Measurements from ENCODE around the gene C12orf56. TPM values are rescaled to one million over a fixed set of nuclear protein-coding genes. Genes with fewer than 3 reads are reported as not detected.
"Not testable (repeated sequence)": the region's sequence is repeated elsewhere in the genome, so short reads cannot be mapped to it uniquely, and the experiment has no call there.

Gene C12orf56
- total RNA-seq, 1 donor: not detected

- no peak for DNase-seq (ENCODE audit: low read depth in 2 of 3, low spot score in 2 of 3)
Observed at GRCh38 chr12:64318605-64319004, 72.0 kb downstream of the C12orf56 start.

- no peak for DNase-seq (ENCODE audit: low read depth in 2 of 3, low spot score in 2 of 3)
Observed at GRCh38 chr12:64311877-64312276, 78.7 kb downstream of the C12orf56 start.

GRCh38 chr12:64304571-64304970 is 86.0 kb downstream of the C12orf56 start:
- DNase-seq (ENCODE audit: low read depth in 2 of 3, low spot score in 2 of 3): no peak

GRCh38 chr12:64299628-64300027 is 90.9 kb downstream of the C12orf56 start:
- peak in 1 of 3 donors; percentile 17 for DNase-seq (ENCODE audit: low read depth in 2 of 3, low spot score in 2 of 3)

- no peak for DNase-seq (ENCODE audit: low read depth in 2 of 3, low spot score in 2 of 3)
Observed at GRCh38 chr12:64296301-64296700, 94.3 kb downstream of the C12orf56 start.

- DNase-seq (ENCODE audit: low read depth in 2 of 3, low spot score in 2 of 3): no peak
Observed at GRCh38 chr12:64293654-64294364, 96.7 kb downstream of the C12orf56 start.

GRCh38 chr12:64293174-64293573 is 97.4 kb downstream of the C12orf56 start:
- not testable (repeated sequence) for DNase-seq (ENCODE audit: low read depth in 2 of 3, low spot score in 2 of 3)

GRCh38 chr12:64286521-64286920 is 104.0 kb downstream of the C12orf56 start:
- no peak for DNase-seq (ENCODE audit: low read depth in 2 of 3, low spot score in 2 of 3)

GRCh38 chr12:64284256-64284655 is 106.3 kb downstream of the C12orf56 start:
- DNase-seq (ENCODE audit: low read depth in 2 of 3, low spot score in 2 of 3): no peak

- DNase-seq (ENCODE audit: low read depth in 2 of 3, low spot score in 2 of 3): no peak
Observed at GRCh38 chr12:64278421-64278820, 112.1 kb downstream of the C12orf56 start.

- peak in 1 of 3 donors; percentile 25 for DNase-seq (ENCODE audit: low read depth in 2 of 3, low spot score in 2 of 3)
Observed at GRCh38 chr12:64273527-64274403, 116.8 kb downstream of the C12orf56 start.

- DNase-seq (ENCODE audit: low read depth in 2 of 3, low spot score in 2 of 3): no peak
Observed at GRCh38 chr12:64270411-64270810, 120.1 kb downstream of the C12orf56 start.

GRCh38 chr12:64269161-64269560 is 121.4 kb downstream of the C12orf56 start:
- no peak for DNase-seq (ENCODE audit: low read depth in 2 of 3, low spot score in 2 of 3)

- DNase-seq (ENCODE audit: low read depth in 2 of 3, low spot score in 2 of 3): no peak
Observed at GRCh38 chr12:64268409-64268808, 122.1 kb downstream of the C12orf56 start.

GRCh38 chr12:64265839-64266238 is 124.7 kb downstream of the C12orf56 start:
- no peak for DNase-seq (ENCODE audit: low read depth in 2 of 3, low spot score in 2 of 3)

- DNase-seq (ENCODE audit: low read depth in 2 of 3, low spot score in 2 of 3): no peak
Observed at GRCh38 chr12:64261813-64262212, 128.7 kb downstream of the C12orf56 start.

- DNase-seq (ENCODE audit: low read depth in 2 of 3, low spot score in 2 of 3): no peak
Observed at GRCh38 chr12:64258576-64258975, 132.0 kb downstream of the C12orf56 start.

GRCh38 chr12:64256166-64256800 is 134.3 kb downstream of the C12orf56 start:
- peak; percentile 21 to 84 (median 59) for DNase-seq (ENCODE audit: low read depth in 2 of 3, low spot score in 2 of 3)

- no peak for DNase-seq (ENCODE audit: low read depth in 2 of 3, low spot score in 2 of 3)
Observed at GRCh38 chr12:64255249-64255648, 135.3 kb downstream of the C12orf56 start.

- DNase-seq (ENCODE audit: low read depth in 2 of 3, low spot score in 2 of 3): no peak
Observed at GRCh38 chr12:64253356-64253755, 137.2 kb downstream of the C12orf56 start.

GRCh38 chr12:64252681-64253080 is 137.9 kb downstream of the C12orf56 start:
- DNase-seq (ENCODE audit: low read depth in 2 of 3, low spot score in 2 of 3): no peak
